ENCODE measurements around the gene MEI4.

DNA sequence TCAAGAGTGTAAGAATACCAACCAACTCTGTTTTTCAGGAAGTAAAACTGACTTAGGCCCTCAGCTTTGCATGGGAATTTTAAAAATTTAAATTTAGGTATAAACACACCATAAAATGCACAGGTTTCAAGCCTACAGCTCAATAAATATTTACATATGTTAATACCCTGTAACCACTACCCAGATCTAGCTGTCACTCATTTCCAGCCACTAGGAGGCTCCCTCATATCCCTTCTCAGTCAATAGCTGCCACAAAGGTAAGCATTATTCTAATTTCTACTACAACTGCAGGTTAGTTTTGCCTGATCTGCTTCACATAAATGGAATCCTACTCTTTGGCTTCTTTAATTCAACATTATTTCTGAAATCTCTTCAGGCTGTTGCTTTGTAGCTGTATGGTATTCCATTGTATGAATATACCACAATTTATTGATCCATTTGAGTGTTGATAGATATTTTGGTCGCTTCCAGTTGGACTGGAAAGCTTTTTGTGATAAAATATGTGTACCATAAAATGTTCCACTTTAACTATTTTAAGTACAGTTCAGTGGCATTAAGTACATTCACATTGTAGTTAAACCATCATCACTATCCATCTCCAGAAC is 32.5 kb upstream of the MEI4 start:
- TF ChIP-seq, protein P1, sequence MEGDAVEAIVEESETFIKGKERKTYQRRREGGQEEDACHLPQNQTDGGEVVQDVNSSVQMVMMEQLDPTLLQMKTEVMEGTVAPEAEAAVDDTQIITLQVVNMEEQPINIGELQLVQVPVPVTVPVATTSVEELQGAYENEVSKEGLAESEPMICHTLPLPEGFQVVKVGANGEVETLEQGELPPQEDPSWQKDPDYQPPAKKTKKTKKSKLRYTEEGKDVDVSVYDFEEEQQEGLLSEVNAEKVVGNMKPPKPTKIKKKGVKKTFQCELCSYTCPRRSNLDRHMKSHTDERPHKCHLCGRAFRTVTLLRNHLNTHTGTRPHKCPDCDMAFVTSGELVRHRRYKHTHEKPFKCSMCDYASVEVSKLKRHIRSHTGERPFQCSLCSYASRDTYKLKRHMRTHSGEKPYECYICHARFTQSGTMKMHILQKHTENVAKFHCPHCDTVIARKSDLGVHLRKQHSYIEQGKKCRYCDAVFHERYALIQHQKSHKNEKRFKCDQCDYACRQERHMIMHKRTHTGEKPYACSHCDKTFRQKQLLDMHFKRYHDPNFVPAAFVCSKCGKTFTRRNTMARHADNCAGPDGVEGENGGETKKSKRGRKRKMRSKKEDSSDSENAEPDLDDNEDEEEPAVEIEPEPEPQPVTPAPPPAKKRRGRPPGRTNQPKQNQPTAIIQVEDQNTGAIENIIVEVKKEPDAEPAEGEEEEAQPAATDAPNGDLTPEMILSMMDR (IDR thresholded peaks at IDR 0.05): no peak
- TF ChIP-seq POLR2A (IDR thresholded peaks at IDR 0.05): no peak
